WTC11 (cell line): Measurements from ENCODE around the gene KRT23. TPM values are rescaled to one million over a fixed set of nuclear protein-coding genes. Genes with fewer than 3 reads are reported as not detected.

Source experiments
- ATAC-seq: fragments of 200-7000 bp; cut with Tn5 transposase; 2 replicates; pipeline ENCODE4 v1.10.0; 2021; ENCODE audit warnings: mild to moderate bottlenecking, moderate library complexity
- CTCF ChIA-PET: fragments of 300-600 bp; sonication (Branson Sonifier 250); formaldehyde crosslinking; loops from one replicate; lab custom pipeline; 2021; ENCODE audit warnings: antibody characterized with exemption; lab: Charles Lee
- POLR2A ChIA-PET: fragments of 350-600 bp; sonication (Branson Sonifier 250); formaldehyde crosslinking; loops from one replicate; lab custom pipeline; 2021; ENCODE audit warnings: antibody characterized with exemption; lab: Charles Lee
- DNase-seq: peaks from one replicate; pipeline ENCODE4 v3.0.0; 2021; ENCODE audit warnings: low spot score
- H3K27ac Mint-ChIP-seq: 2 replicates; pipeline ENCODE4 v1.8.0; 2021; ENCODE audit warnings: mixed read lengths
- H3K27me3 Mint-ChIP-seq: 2 replicates; pipeline ENCODE4 v1.8.0; 2021; ENCODE audit warnings: low read depth, mild to moderate bottlenecking, moderate library complexity, mixed read lengths
- H3K36me3 Mint-ChIP-seq: 2 replicates; pipeline ENCODE4 v1.8.0; 2021; ENCODE audit warnings: mixed read lengths
- H3K4me1 Mint-ChIP-seq: 2 replicates; pipeline ENCODE4 v1.8.0; 2022; ENCODE audit warnings: mixed read lengths
- H3K4me3 Mint-ChIP-seq: 2 replicates; pipeline ENCODE4 v1.8.0; 2021; ENCODE audit warnings: mild to moderate bottlenecking, moderate library complexity, mixed read lengths
- H3K9me3 Mint-ChIP-seq: 2 replicates; pipeline ENCODE4 v1.8.0; 2021; ENCODE audit warnings: mixed read lengths
- CREB1 ChIP-seq: sonication (generic); formaldehyde crosslinking; IDR thresholded peaks from 2 replicates; pipeline ENCODE4 v1.8.0; 2023; ENCODE audit warnings: mild to moderate bottlenecking, missing genetic modification reagents
- CREM ChIP-seq: sonication (generic); formaldehyde crosslinking; IDR thresholded peaks from 2 replicates; pipeline ENCODE4 v1.8.1; 2022; ENCODE audit warnings: mild to moderate bottlenecking, missing genetic modification reagents, moderate library complexity
- CTCF ChIP-seq: fragments of 200-600 bp; IDR thresholded peaks from 2 replicates; pipeline ENCODE4 v1.8.0; 2022; ENCODE audit warnings: antibody characterized with exemption
- ELF4 ChIP-seq: sonication (generic); formaldehyde crosslinking; IDR thresholded peaks from 2 replicates; pipeline ENCODE4 v1.8.1; 2022; ENCODE audit warnings: low read depth, mild to moderate bottlenecking, moderate library complexity, missing genetic modification reagents
- ETV6 ChIP-seq: sonication (generic); formaldehyde crosslinking; IDR thresholded peaks from 2 replicates; pipeline ENCODE4 v1.8.1; 2022; ENCODE audit warnings: mild to moderate bottlenecking, missing genetic modification reagents
- FOXJ3 ChIP-seq: sonication (generic); formaldehyde crosslinking; IDR thresholded peaks from 2 replicates; pipeline ENCODE4 v1.9.0; 2021; ENCODE audit warnings: missing genetic modification reagents, mild to moderate bottlenecking, borderline replicate concordance
- HMGA2 ChIP-seq: fragments of 250-450 bp; sonication (Bioruptor Pico); IDR thresholded peaks from 2 replicates; pipeline ENCODE4 v1.4.0; 2021; ENCODE audit warnings: mild to moderate bottlenecking, moderate library complexity
- JAZF1 ChIP-seq: fragments of 250-450 bp; sonication (Bioruptor Pico); IDR thresholded peaks from 2 replicates; pipeline ENCODE4 v1.9.0; 2021; ENCODE audit warnings: moderate library complexity, mild to moderate bottlenecking, inconsistent platforms
- MXD4 ChIP-seq: fragments of 250-450 bp; sonication (Bioruptor Pico); IDR thresholded peaks from 2 replicates; pipeline ENCODE4 v1.8.0; 2021; ENCODE audit warnings: mild to moderate bottlenecking, moderate library complexity, borderline replicate concordance
- RELA ChIP-seq: sonication (generic); formaldehyde crosslinking; IDR thresholded peaks from 2 replicates; pipeline ENCODE4 v1.8.1; 2022; ENCODE audit warnings: missing genetic modification reagents, mild to moderate bottlenecking, borderline replicate concordance
- TEAD1 ChIP-seq: sonication (generic); formaldehyde crosslinking; IDR thresholded peaks from 2 replicates; pipeline ENCODE4 v1.8.0; 2022; ENCODE audit warnings: mild to moderate bottlenecking, missing genetic modification reagents
- ZNF121 ChIP-seq: sonication (generic); formaldehyde crosslinking; IDR thresholded peaks from 2 replicates; pipeline ENCODE4 v1.8.0; 2023; ENCODE audit warnings: missing genetic modification reagents
- ZNF232 ChIP-seq: sonication (generic); formaldehyde crosslinking; IDR thresholded peaks from 2 replicates; pipeline ENCODE4 v1.8.0; 2022; ENCODE audit warnings: mild to moderate bottlenecking, missing genetic modification reagents
- ZNF281 ChIP-seq: sonication (generic); formaldehyde crosslinking; IDR thresholded peaks from 2 replicates; pipeline ENCODE4 v1.8.0; 2023; ENCODE audit warnings: mild to moderate bottlenecking, missing genetic modification reagents
- ZNF317 ChIP-seq: sonication (generic); formaldehyde crosslinking; IDR thresholded peaks from 2 replicates; pipeline ENCODE4 v1.8.1; 2023; ENCODE audit warnings: low read depth, mild to moderate bottlenecking, moderate library complexity, missing genetic modification reagents, borderline replicate concordance
- total RNA-seq: library from RNA; stranded (reverse); gene quantifications from 3 replicates; pipeline ENCODE4 v1.2.3, GENCODE V29; 2021
- TF ChIP-seq, protein P1 (sequence below): sonication (generic); formaldehyde crosslinking; IDR thresholded peaks from 2 replicates; pipeline ENCODE4 v1.8.0; 2022; ENCODE audit warnings: mild to moderate bottlenecking, missing genetic modification reagents
- TF ChIP-seq, protein P2 (sequence below): fragments of 250-450 bp; sonication (Bioruptor Pico); IDR thresholded peaks from 2 replicates; pipeline ENCODE4 v1.8.0; 2021; ENCODE audit warnings: mild to moderate bottlenecking
- TF ChIP-seq, protein P3 (sequence below): sonication (generic); formaldehyde crosslinking; IDR thresholded peaks from 2 replicates; pipeline ENCODE4 v1.8.1; 2022; ENCODE audit warnings: missing genetic modification reagents, borderline replicate concordance
- TF ChIP-seq, protein P4 (sequence below): sonication (generic); formaldehyde crosslinking; IDR thresholded peaks from 2 replicates; pipeline ENCODE4 v1.8.0; 2022; ENCODE audit warnings: mild to moderate bottlenecking, missing genetic modification reagents

The KRT23 gene
- total RNA-seq, 1 experiment from 2014 or later = not detected

GRCh38 chr17:40963838-40964237 is 26.4 kb upstream of the KRT23 start:
- Mint-ChIP-seq H3K36me3 (no peaks in the 10 kb centered on the region), H3K9me3 (peaks cover 7% of the 10 kb centered on the region; the same call in 1 of the 2 replicates), H3K4me3 (no peak overlapping the region), H3K27me3 (no peaks in the 10 kb centered on the region), H3K4me1 (peaks cover 12% of the 10 kb centered on the region), H3K27ac (no peak overlapping the region)
- ChIA-PET CTCF (interaction anchor here (0.6 to 1.2 kb wide), 9 partner anchors 9 to 782 kb away, joined by 3 to 4 read pairs (median 3); partner anchors contain the start of genes KRT23 and KRT40), POLR2A (interaction anchor here (0.8 kb wide), 1 partner anchor 340 kb away, joined by 4 read pairs; no protein-coding TSS in a partner anchor)
- DNase-seq (no peak), ATAC-seq (peak; percentile 47; the same call in 1 of the 2 replicates)
- TF ChIP-seq CTCF (peak; percentile 60; the same call in 1 of the 2 replicates), TEAD1 (no peak)

DNA sequence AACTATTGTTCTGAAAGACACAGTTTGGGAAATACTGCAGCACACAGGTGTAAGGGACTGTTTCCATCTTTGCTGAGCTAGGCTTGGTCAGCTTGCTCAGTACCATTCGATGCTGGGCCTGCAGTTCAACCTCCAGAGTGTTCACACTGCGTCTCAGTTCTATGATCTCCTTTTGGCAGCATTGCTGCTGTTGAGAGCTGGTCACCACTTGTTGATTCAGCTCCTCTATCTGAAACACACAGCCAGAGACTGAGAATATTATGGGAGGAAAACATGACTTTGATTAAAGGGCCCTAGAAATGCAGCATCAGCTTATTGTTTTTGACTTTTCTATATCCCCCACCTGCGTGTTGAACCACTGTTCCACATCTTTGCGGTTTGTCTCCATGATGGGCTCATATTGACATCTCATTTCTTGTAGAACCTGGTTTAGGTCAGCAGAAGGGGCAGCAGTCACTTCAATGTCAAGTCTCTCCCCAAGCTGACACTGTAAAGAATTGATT is 24.7 kb upstream of the KRT23 start:
- ATAC-seq (no peak), DNase-seq (no peak)
- CTCF ChIA-PET = no interaction called here
- no peaks in the 10 kb centered on the region for H3K9me3 Mint-ChIP-seq
- no peaks in the 10 kb centered on the region for H3K36me3 Mint-ChIP-seq
- POLR2A ChIA-PET = no interaction called here
- H3K4me1 Mint-ChIP-seq = peaks cover 30% of the 10 kb centered on the region
- no peak for TF ChIP-seq ZNF317 (CRISPR knock-in tag)
- no peak for TF ChIP-seq CREM (CRISPR knock-in tag)
- no peak for TF ChIP-seq CREB1 (CRISPR knock-in tag)
- no peak for TF ChIP-seq ZNF121 (CRISPR knock-in tag)
- TF ChIP-seq, protein P1, sequence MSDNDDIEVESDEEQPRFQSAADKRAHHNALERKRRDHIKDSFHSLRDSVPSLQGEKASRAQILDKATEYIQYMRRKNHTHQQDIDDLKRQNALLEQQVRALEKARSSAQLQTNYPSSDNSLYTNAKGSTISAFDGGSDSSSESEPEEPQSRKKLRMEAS (CRISPR knock-in tag) = no peak
- no peak for TF ChIP-seq ZNF281
- no peak for TF ChIP-seq ETV6 (CRISPR knock-in tag)
- TF ChIP-seq, protein P2, sequence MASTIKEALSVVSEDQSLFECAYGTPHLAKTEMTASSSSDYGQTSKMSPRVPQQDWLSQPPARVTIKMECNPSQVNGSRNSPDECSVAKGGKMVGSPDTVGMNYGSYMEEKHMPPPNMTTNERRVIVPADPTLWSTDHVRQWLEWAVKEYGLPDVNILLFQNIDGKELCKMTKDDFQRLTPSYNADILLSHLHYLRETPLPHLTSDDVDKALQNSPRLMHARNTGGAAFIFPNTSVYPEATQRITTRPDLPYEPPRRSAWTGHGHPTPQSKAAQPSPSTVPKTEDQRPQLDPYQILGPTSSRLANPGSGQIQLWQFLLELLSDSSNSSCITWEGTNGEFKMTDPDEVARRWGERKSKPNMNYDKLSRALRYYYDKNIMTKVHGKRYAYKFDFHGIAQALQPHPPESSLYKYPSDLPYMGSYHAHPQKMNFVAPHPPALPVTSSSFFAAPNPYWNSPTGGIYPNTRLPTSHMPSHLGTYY (CRISPR knock-in tag) = no peak
- TF ChIP-seq FOXJ3 (CRISPR knock-in tag) = no peak
- TF ChIP-seq ELF4 (CRISPR knock-in tag) = no peak
- no peak for TF ChIP-seq ZNF232 (CRISPR knock-in tag)
- H3K27me3 Mint-ChIP-seq = no peaks in the 10 kb centered on the region
- no peak overlapping the region for H3K27ac Mint-ChIP-seq
- H3K4me3 Mint-ChIP-seq = no peak overlapping the region

DNA sequence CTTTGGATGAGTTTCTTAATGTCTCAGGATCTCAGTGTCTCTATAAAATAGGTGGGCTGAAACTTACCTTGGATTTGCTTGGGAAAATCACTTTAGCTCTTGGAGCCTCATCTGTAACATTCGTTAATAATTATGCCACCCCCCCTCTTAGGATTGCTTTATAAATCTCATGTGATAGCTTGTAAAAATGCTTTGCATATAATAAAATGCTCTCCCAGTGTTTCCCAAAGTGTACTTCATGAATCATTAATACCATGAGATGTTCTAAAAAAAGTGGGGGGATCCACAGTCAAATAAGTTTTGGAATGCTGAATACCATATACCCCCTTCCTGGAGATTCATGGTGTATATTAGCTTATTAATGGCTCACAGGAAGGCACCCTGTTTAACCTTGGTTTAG is 24.1 kb upstream of the KRT23 start:
- Mint-ChIP-seq H3K4me1 (peaks cover 35% of the 10 kb centered on the region), H3K36me3 (no peaks in the 10 kb centered on the region), H3K27me3 (no peaks in the 10 kb centered on the region), H3K9me3 (no peaks in the 10 kb centered on the region), H3K4me3 (no peak overlapping the region), H3K27ac (no peak overlapping the region)
- DNase-seq (no peak), ATAC-seq (no peak)
- CTCF ChIA-PET = no interaction called here
- POLR2A ChIA-PET = no interaction called here
- TF ChIP-seq, protein P3, sequence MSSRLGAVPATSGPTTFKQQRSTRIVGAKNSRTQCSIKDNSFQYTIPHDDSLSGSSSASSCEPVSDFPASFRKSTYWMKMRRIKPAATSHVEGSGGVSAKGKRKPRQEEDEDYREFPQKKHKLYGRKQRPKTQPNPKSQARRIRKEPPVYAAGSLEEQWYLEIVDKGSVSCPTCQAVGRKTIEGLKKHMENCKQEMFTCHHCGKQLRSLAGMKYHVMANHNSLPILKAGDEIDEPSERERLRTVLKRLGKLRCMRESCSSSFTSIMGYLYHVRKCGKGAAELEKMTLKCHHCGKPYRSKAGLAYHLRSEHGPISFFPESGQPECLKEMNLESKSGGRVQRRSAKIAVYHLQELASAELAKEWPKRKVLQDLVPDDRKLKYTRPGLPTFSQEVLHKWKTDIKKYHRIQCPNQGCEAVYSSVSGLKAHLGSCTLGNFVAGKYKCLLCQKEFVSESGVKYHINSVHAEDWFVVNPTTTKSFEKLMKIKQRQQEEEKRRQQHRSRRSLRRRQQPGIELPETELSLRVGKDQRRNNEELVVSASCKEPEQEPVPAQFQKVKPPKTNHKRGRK = no peak
- no peak for TF ChIP-seq RELA (CRISPR knock-in tag)
- no peak for TF ChIP-seq HMGA2 (CRISPR knock-in tag)
- TF ChIP-seq JAZF1 (CRISPR knock-in tag) = no peak
- TF ChIP-seq MXD4 (CRISPR knock-in tag) = no peak
- no peak for TF ChIP-seq ZNF281
- TF ChIP-seq, protein P4, sequence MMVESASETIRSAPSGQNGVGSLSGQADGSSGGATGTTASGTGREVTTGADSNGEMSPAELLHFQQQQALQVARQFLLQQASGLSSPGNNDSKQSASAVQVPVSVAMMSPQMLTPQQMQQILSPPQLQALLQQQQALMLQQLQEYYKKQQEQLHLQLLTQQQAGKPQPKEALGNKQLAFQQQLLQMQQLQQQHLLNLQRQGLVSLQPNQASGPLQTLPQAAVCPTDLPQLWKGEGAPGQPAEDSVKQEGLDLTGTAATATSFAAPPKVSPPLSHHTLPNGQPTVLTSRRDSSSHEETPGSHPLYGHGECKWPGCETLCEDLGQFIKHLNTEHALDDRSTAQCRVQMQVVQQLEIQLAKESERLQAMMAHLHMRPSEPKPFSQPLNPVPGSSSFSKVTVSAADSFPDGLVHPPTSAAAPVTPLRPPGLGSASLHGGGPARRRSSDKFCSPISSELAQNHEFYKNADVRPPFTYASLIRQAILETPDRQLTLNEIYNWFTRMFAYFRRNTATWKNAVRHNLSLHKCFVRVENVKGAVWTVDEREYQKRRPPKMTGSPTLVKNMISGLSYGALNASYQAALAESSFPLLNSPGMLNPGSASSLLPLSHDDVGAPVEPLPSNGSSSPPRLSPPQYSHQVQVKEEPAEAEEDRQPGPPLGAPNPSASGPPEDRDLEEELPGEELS (CRISPR knock-in tag) = no peak
